ENCODE results near the gene PDXP. TPM values are rescaled to one million over a fixed set of nuclear protein-coding genes. Genes with fewer than 3 reads are reported as not detected.
A peak's percentile ranks its signal among the peaks of the same experiment; 100 is the strongest.
"Not testable (repeated sequence)": the region's sequence is repeated elsewhere in the genome, so short reads cannot be mapped to it uniquely, and the experiment has no call there.

PDXP gene
- total RNA-seq, 4 donors from 2014 or later = 2.3 to 4.1 (median 2.9) TPM

GRCh38 chr22:37655252-37655563, 3.3 kb upstream of the PDXP start:
- H3K36me3 ChIP-seq = peaks cover 19 to 55% (median 30%) of the 10 kb centered on the region in 3 donors
- H3K9me3 ChIP-seq = no peaks in the 10 kb centered on the region
- no peak overlapping the region for H3K4me3 ChIP-seq
- no peaks in the 10 kb centered on the region for H3K27me3 ChIP-seq
- intact Hi-C loops (cut with DNase I) = no loop called here
- WGBS, 2 donors = 88 to 91% methylated on average over 4 to 6 of the region's 17 CpGs
- H3K4me1 ChIP-seq = peaks cover 13 to 22% (median 19%) of the 10 kb centered on the region in 3 donors
- no peak for TF ChIP-seq POLR2A (IDR thresholded peaks at IDR 0.05)
- TF ChIP-seq, protein P1, sequence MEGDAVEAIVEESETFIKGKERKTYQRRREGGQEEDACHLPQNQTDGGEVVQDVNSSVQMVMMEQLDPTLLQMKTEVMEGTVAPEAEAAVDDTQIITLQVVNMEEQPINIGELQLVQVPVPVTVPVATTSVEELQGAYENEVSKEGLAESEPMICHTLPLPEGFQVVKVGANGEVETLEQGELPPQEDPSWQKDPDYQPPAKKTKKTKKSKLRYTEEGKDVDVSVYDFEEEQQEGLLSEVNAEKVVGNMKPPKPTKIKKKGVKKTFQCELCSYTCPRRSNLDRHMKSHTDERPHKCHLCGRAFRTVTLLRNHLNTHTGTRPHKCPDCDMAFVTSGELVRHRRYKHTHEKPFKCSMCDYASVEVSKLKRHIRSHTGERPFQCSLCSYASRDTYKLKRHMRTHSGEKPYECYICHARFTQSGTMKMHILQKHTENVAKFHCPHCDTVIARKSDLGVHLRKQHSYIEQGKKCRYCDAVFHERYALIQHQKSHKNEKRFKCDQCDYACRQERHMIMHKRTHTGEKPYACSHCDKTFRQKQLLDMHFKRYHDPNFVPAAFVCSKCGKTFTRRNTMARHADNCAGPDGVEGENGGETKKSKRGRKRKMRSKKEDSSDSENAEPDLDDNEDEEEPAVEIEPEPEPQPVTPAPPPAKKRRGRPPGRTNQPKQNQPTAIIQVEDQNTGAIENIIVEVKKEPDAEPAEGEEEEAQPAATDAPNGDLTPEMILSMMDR (IDR thresholded peaks at IDR 0.05) = no peak
- no peak for DNase-seq
- H3K27ac ChIP-seq = no peak overlapping the region

- H3K27me3 ChIP-seq; DNase-seq; H3K27ac ChIP-seq; H3K4me3 ChIP-seq; intact Hi-C loops (cut with DNase I); H3K9me3 ChIP-seq: not testable (repeated sequence)
- 92 to 95% methylated on average over 3 of the region's 4 CpGs for WGBS, 2 donors
- H3K4me1 ChIP-seq = peaks cover 23 to 35% (median 28%) of the 10 kb centered on the region in 3 donors
- peaks cover 9 to 42% (median 19%) of the 10 kb centered on the region in 3 donors for H3K36me3 ChIP-seq
Observed at GRCh38 chr22:37656583-37656982, 1.9 kb upstream of the PDXP start.

DNA sequence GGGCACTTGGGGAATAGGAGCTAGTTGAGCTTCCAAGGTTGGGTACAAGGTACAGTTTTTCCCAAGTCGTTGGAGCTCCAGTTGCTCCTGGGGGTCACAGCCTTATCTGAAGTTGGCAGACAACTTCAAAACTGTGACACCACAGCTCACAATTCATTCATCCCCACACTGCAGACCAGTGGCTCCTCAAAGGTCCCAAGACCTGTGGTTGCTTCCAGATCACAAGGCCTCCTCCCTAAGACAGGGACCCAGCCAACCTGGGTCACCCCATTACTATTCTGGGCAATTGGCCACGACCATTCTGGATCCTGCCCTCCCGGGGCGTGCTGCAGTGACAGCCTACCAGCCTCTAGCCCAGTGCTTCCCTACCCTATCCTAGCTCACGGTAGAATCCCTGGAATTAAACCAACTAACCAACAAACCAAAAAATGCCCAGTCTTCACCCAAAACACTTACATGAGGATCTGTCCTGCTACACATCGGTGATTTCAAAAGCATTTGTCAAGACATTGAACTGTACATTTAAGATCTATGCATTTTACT, 862 bp upstream of the PDXP start:
- DNase-seq = no peak
- no peaks in the 10 kb centered on the region for H3K9me3 ChIP-seq
- peak overlapping the region; percentile 48 to 86 (median 64) for H3K4me3 ChIP-seq
- H3K27ac ChIP-seq = peak overlapping the region; percentile 72 to 87 (median 82)
- peaks cover 9 to 31% (median 15%) of the 10 kb centered on the region in 3 donors for H3K36me3 ChIP-seq
- no peak for TF ChIP-seq POLR2A (IDR thresholded peaks at IDR 0.05)
- TF ChIP-seq, protein P1 (IDR thresholded peaks at IDR 0.05) = no peak
- intact Hi-C loops (cut with DNase I) = no loop called here
- H3K27me3 ChIP-seq = no peaks in the 10 kb centered on the region
- 4 to 7% methylated on average over 4 to 5 of the region's 6 CpGs for WGBS, 2 donors
- peaks cover 26 to 44% (median 28%) of the 10 kb centered on the region in 3 donors for H3K4me1 ChIP-seq

- H3K4me3 ChIP-seq = peak overlapping the region; percentile 48 to 86 (median 64)
- peak overlapping the region; percentile 43 to 87 (median 74) for H3K27ac ChIP-seq
- intact Hi-C loops (cut with DNase I) = no loop called here
- H3K4me1 ChIP-seq = peaks cover 26 to 44% (median 28%) of the 10 kb centered on the region in 3 donors
- H3K36me3 ChIP-seq = peaks cover 0 to 15% (median 2%) of the 10 kb centered on the region in 3 donors
- TF ChIP-seq, protein P1 (IDR thresholded peaks at IDR 0.05) = no peak
- no peak for TF ChIP-seq POLR2A (IDR thresholded peaks at IDR 0.05)
- 7 to 23% methylated on average over 8 to 13 of the region's 68 CpGs for WGBS, 2 donors
- no peak for DNase-seq
- H3K27me3 ChIP-seq = no peaks in the 10 kb centered on the region
- H3K9me3 ChIP-seq = no peaks in the 10 kb centered on the region
Observed at GRCh38 chr22:37659066-37659896, 758 bp downstream of the PDXP start.

DNA sequence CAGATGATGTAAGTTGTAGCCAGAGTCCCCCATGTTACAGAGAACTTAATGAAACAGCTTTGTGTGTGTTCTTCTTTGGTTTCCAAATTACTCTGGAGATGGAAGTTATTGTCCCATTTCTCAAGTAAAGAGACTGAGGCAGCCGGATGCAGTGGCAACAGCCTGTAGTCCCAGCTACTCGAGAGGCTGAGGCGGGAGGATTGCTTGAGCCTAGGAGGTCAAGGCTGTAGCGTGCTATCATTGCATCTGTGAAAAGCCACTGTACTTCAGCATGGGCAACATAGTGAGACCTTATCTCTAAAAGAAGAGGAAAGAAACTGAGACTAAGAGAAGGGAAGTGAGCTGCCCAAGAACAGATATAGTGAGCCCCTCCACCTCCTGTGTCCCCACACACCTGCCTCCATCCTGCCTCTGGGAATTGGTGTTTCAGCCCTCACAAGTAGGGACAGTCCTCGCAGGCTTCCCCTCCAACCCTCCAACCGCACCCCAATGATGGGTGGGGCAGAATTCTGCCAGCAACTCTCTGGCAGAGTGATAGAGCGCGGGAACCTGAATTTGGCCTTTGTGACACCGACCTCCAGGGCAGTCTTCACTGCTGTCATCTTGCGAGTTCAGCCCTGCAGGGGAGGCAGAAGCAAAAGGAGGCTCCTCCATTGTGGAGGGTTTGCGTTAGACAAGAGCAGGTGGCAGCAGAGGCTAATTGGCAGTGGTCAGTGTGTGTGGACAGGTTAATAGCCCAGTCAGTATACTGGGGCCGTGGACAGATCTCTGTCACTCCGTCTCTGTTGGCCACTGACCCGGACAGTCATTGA, 1.6 kb downstream of the PDXP start:
- Histone ChIP-seq H3K27me3 (no peaks in the 10 kb centered on the region), H3K36me3 (peaks cover 0 to 6% (median 0%) of the 10 kb centered on the region in 3 donors), H3K9me3 (no peaks in the 10 kb centered on the region), H3K27ac (peak overlapping the region in 3 of 4 donors; percentile 59 to 87 (median 80)), H3K4me1 (peaks cover 26 to 44% (median 28%) of the 10 kb centered on the region in 3 donors), H3K4me3 (peak overlapping the region in 3 of 4 donors; percentile 57 to 86 (median 72))
- intact Hi-C loops (cut with DNase I) = no loop called here
- no peak for DNase-seq
- 49 to 76% methylated on average over 10 to 11 of the region's 14 CpGs for WGBS, 2 donors
- TF ChIP-seq POLR2A (IDR thresholded peaks at IDR 0.05) = no peak
- TF ChIP-seq, protein P1 (IDR thresholded peaks at IDR 0.05) = no peak

Data from esophagus squamous epithelium (tissue), 5 donors.